Right renal cortex interstitium (tissue), 3 donors: Measurements from ENCODE around the gene IGFBP4. TPM values are rescaled to one million over a fixed set of nuclear protein-coding genes. Genes with fewer than 3 reads are reported as not detected.

Experiments used
- polyA plus RNA-seq, 3 donors: library from polyadenylated mRNA; unstranded; fragments of 120-200 nt; gene quantifications; one replicate each; pipeline ENCODE4 v1.2.1, GENCODE V29; 2013; ENCODE audit not compliant: insufficient read length in 3 of 3

IGFBP4 gene
- polyA plus RNA-seq, 3 donors = 340 to 390 (median 388) TPM

Other genes with a start within 250 kb of the IGFBP4 start
- 10 to 100 TPM; 26.1 to 28.5 (median 27.8) TPM for gene WIPF2, start 224.1 kb upstream of the IGFBP4 start, polyA plus RNA-seq
- gene CDC6, start 155.6 kb upstream of the IGFBP4 start, polyA plus RNA-seq = 10 to 100 TPM; 22.5 to 24.7 (median 23.5) TPM
- gene RARA, start 134.3 kb upstream of the IGFBP4 start, polyA plus RNA-seq = 10 to 100 TPM; 33.3 to 38.8 (median 35.5) TPM
- not detected for gene GJD3, start 78.7 kb upstream of the IGFBP4 start, polyA plus RNA-seq
- gene TOP2A, start 25.6 kb upstream of the IGFBP4 start, polyA plus RNA-seq = 100 to 1,000 TPM; 163 to 174 (median 168) TPM
- gene TNS4, start 58.2 kb downstream of the IGFBP4 start, polyA plus RNA-seq = under 1 TPM in 2 of 3 donors, not detected in 1; 0.06 to 0.17 TPM
- under 1 TPM; 0.21 to 0.40 (median 0.24) TPM for gene CCR7, start 122.0 kb downstream of the IGFBP4 start, polyA plus RNA-seq
- 100 to 1,000 TPM; 272 to 303 (median 302) TPM for gene SMARCE1, start 204.4 kb downstream of the IGFBP4 start, polyA plus RNA-seq
- gene KRT222, start 221.7 kb downstream of the IGFBP4 start, polyA plus RNA-seq = under 1 TPM in 2 of 3 donors, not detected in 1; 0.14 to 0.24 TPM